K562 (cell line): ENCODE data around the gene NUFIP1. TPM values are rescaled to one million over a fixed set of nuclear protein-coding genes. Genes with fewer than 3 reads are reported as not detected.

Experiments
- CBX3 ChIP-seq, 2 experiments: IDR thresholded peaks; 1 replicate in 1 of 2; 2 replicates in 1 of 2; pipeline ENCODE4 v1.6.1; 2012; ENCODE audit warnings: inconsistent platforms in 2 of 2, low read length in 2 of 2, borderline replicate concordance in 1 of 2, control low read depth in 1 of 2
- CREB3L1 ChIP-seq: fragments of 450-650 bp; IDR thresholded peaks from 2 replicates; pipeline ENCODE4 v1.6.1; 2014; ENCODE audit warnings: low read depth, mild to moderate bottlenecking, moderate library complexity, borderline replicate concordance
- CXXC5 ChIP-seq: fragments of 250-450 bp; sonication (Bioruptor Pico); IDR thresholded peaks from 2 replicates; pipeline ENCODE4 v1.8.0; 2022; ENCODE audit warnings: inconsistent platforms, mild to moderate bottlenecking, moderate library complexity
- FOXM1 ChIP-seq, 2 experiments: fragments of 450-650 bp in 1 of 2; sonication (generic) in 1 of 2; formaldehyde crosslinking in 1 of 2; IDR thresholded peaks; 2 replicates each; pipeline versions ENCODE4 v1.6.1 to v1.9.0; 2017 to 2022; ENCODE audit warnings: low read depth in 2 of 2, mild to moderate bottlenecking in 2 of 2, missing genetic modification reagents in 1 of 2, moderate library complexity in 1 of 2
- HLTF ChIP-seq: fragments of 450-650 bp; IDR thresholded peaks from 2 replicates; pipeline ENCODE4 v1.6.1; 2016
- KLF13 ChIP-seq: fragments of 450-650 bp; IDR thresholded peaks from 2 replicates; pipeline ENCODE4 v1.6.1; 2016; ENCODE audit warnings: missing genetic modification characterization, low read depth, mild to moderate bottlenecking, missing compliant biosample characterization, moderate library complexity, borderline replicate concordance
- MLLT1 ChIP-seq, 2 experiments: fragments of 450-650 bp; IDR thresholded peaks; 2 replicates each; pipeline ENCODE4 v1.6.1; 2016
- RAD21 ChIP-seq, 2 experiments: fragments of 250-450 bp in 1 of 2; fragments of 450-650 bp in 1 of 2; sonication (Bioruptor Pico) in 1 of 2; formaldehyde crosslinking in 1 of 2; IDR thresholded peaks in 1 of 2; conservative IDR thresholded peaks in 1 of 2; 2 replicates each; pipeline versions ENCODE4 v1.4.0 to v1.8.0; 2020 to 2022; ENCODE audit warnings: mild to moderate bottlenecking in 2 of 2, moderate library complexity in 1 of 2
- RFX7 ChIP-seq: fragments of 250-450 bp; sonication (Bioruptor Pico); IDR thresholded peaks from 2 replicates; pipeline ENCODE4 v1.5.1; 2021; ENCODE audit warnings: mild to moderate bottlenecking
- SUPT5H ChIP-seq: fragments of 450-650 bp; IDR thresholded peaks from 2 replicates; pipeline ENCODE4 v1.6.1; 2016
- TEAD4 ChIP-seq, 2 experiments: sonication (generic) in 1 of 2; formaldehyde crosslinking in 1 of 2; IDR thresholded peaks; 2 replicates each; pipeline versions ENCODE4 v1.6.1 to v1.8.0; 2012 to 2022; ENCODE audit warnings: borderline replicate concordance in 1 of 2, inconsistent platforms in 1 of 2, low read length in 1 of 2, mild to moderate bottlenecking in 1 of 2, missing genetic modification reagents in 1 of 2
- YBX1 ChIP-seq: fragments of 450-650 bp; IDR thresholded peaks from 2 replicates; pipeline ENCODE4 v1.7.1; 2016; ENCODE audit warnings: mild to moderate bottlenecking
- ZNF436 ChIP-seq: fragments of 250-450, 450-650 bp; sonication (Bioruptor Pico); formaldehyde crosslinking; IDR thresholded peaks from 2 replicates; pipeline ENCODE4 v1.7.0; 2020; ENCODE audit warnings: mild to moderate bottlenecking
- polyA plus RNA-seq, 8 experiments: library from polyadenylated mRNA; depleted of rRNA in 4 of 8; stranded (reverse) in 5 of 8; unstranded in 3 of 8; fragments of >200 nt; fragmentation: Nextera tagmentation in 2 of 8; fragmentation: Illumina TruSeq in 1 of 8; extraction: Ambion mirVana in 2 of 8; extraction: Trizol in 1 of 8; gene quantifications; 2 replicates each; pipeline versions ENCODE4 v1.2.1 to v1.2.3, GENCODE V29; 2011 to 2014; ENCODE audit warnings: inconsistent platforms in 1 of 8, missing spikeins in 1 of 8
- total RNA-seq, 7 experiments: library from RNA; depleted of rRNA in 6 of 7; stranded (reverse); fragments of >200 nt in 6 of 7; fragmentation: Illumina TruSeq in 2 of 7; extraction: Trizol in 2 of 7; gene quantifications; 2 replicates each; pipeline versions ENCODE4 v1.2.1 to v1.2.3, GENCODE V29; 2011 to 2021; ENCODE audit warnings: low replicate concordance in 1 of 7

Gene NUFIP1
- total and polyA plus RNA-seq, 9 of the 15 experiments (the other 6 are each of a cell fraction or from before 2014, with no cell fraction given), result 2.6 to 9.7 (median 4.1) TPM

- 0 out of 2 replicates have a peak, but pooled peaks have one; percentile 49 for TF ChIP-seq FOXM1 (IDR thresholded peaks at IDR 0.05; ENCODE audit: low read depth)
- TF ChIP-seq FOXM1 (CRISPR knock-in tag; IDR thresholded peaks at IDR 0.05; ENCODE audit: low read depth), result no peak
- peak in 1 of 2 experiments; percentile 37; a peak in 1 of 4 replicates for TF ChIP-seq MLLT1 (IDR thresholded peaks at IDR 0.05)
- peak in 1 of 2 experiments; percentile 70; a peak in 1 of 3 replicates for TF ChIP-seq CBX3 (IDR thresholded peaks at IDR 0.05; ENCODE audit: borderline replicate concordance in 1 of 2, low read length in 2 of 2)
- no peak for TF ChIP-seq TEAD4 (IDR thresholded peaks at IDR 0.05; ENCODE audit: low read length)
- TF ChIP-seq TEAD4 (CRISPR knock-in tag; IDR thresholded peaks at IDR 0.05; ENCODE audit: borderline replicate concordance), result no peak
- no peak for TF ChIP-seq ZNF436 (CRISPR knock-in tag)
- peak; percentile 34; the same call in 1 of the 2 replicates for TF ChIP-seq CREB3L1
- TF ChIP-seq SUPT5H, result peak; percentile 46; the same call in 1 of the 2 replicates
- TF ChIP-seq RFX7 (CRISPR knock-in tag), result no peak
- peak in 1 of 2 experiments; percentile 31; a peak in 1 of 4 replicates for TF ChIP-seq RAD21 (CRISPR knock-in tag; conservative IDR thresholded peaks at IDR 0.05 in 1 of 2, IDR thresholded peaks at IDR 0.05 in 1 of 2)
- 0 out of 2 replicates have a peak, but pooled peaks have one; percentile 22 for TF ChIP-seq CXXC5 (CRISPR knock-in tag)
- no peak for TF ChIP-seq KLF13
- no peak for TF ChIP-seq YBX1
- peak; percentile 40; the same call in 1 of the 2 replicates for TF ChIP-seq HLTF
Observed at GRCh38 chr13:44918326-44919103, 70.8 kb downstream of the NUFIP1 start (continued).
